HepG2 (cell line): ENCODE measurements around the gene SMIM45.
A peak's percentile ranks its signal among the peaks of the same experiment; 100 is the strongest.

Experiments
- ATAC-seq: fragments of 200-7000 bp; cut with Tn5 transposase; 3 replicates; pipeline ENCODE4 v1.9.1; 2020; ENCODE audit warnings: mild to moderate bottlenecking, moderate library complexity
- BruUV-seq: library from RNA; stranded (reverse); fragments of 400-500 nt; replicated peaks from 2 replicates; lab custom pipeline; 2021; lab: Mats Ljungman, UMichigan
- CTCF ChIA-PET: fragments of 300-600 bp; formaldehyde crosslinking; extraction: SDS; loops from one replicate; lab custom pipeline; 2021; ENCODE audit warnings: low total read pairs, inconsistent platforms, low intra/inter-chr PET ratio; lab: Yijun Ruan, JAX
- POLR2A ChIA-PET: fragments of 350-600 bp; sonication (Branson Sonifier 250); formaldehyde crosslinking; loops from one replicate; lab custom pipeline; 2020; ENCODE audit warnings: antibody characterized with exemption, inconsistent platforms; lab: Yijun Ruan, JAX
- DNase-seq: peaks from one replicate; pipeline ENCODE4 v3.0.0-alpha.2; 2015; ENCODE audit warnings: low spot score
- FAIRE-seq: peaks from 3 replicates; lab custom pipeline; 2011; peaks lifted over from hg19 to GRCh38; lab: Jason Lieb, UNC
- H2AFZ ChIP-seq: one replicate; pipeline ENCODE4 v1.6.1; 2011; ENCODE audit warnings: low read length, inconsistent platforms
- H3K27ac ChIP-seq: fragments of 300-600 bp; 3 replicates; pipeline ENCODE4 v1.8.0; 2011; ENCODE audit warnings: mixed run types, mild to moderate bottlenecking, mixed read lengths, low read length, inconsistent platforms; ENCODE audit not compliant: insufficient read depth; ENCODE audit errors: extremely low read length
- H3K27me3 ChIP-seq, 2 experiments: fragments of 200-600 bp in 1 of 2; 2 replicates in 1 of 2; 3 replicates in 1 of 2; pipeline versions ENCODE4 v1.6.0 to v1.8.0; 2011; ENCODE audit warnings: low read length in 2 of 2, mild to moderate bottlenecking in 2 of 2, moderate library complexity in 2 of 2, inconsistent platforms in 1 of 2; ENCODE audit not compliant: insufficient read depth in 2 of 2, control insufficient read depth in 1 of 2
- H3K36me3 ChIP-seq, 2 experiments: fragments of 200-600 bp in 1 of 2; replicated peaks in 1 of 2; 2 replicates in 1 of 2; 3 replicates in 1 of 2; pipeline versions ENCODE4 v1.5.1 to v1.8.0; 2011; ENCODE audit warnings: low read length in 2 of 2, inconsistent platforms in 1 of 2; ENCODE audit not compliant: insufficient read depth in 2 of 2, control insufficient read depth in 1 of 2
- H3K4me1 ChIP-seq: 2 replicates; pipeline ENCODE4 v1.5.1; 2012; ENCODE audit warnings: low read length, inconsistent platforms; ENCODE audit not compliant: insufficient read depth
- H3K4me2 ChIP-seq: 2 replicates; pipeline ENCODE4 v1.6.0; 2011; ENCODE audit warnings: low read depth, low read length, inconsistent platforms
- H3K4me3 ChIP-seq, 3 experiments: fragments of 200-600 bp in 1 of 3; sonication (generic), shearing (Covaris generic) in 1 of 3; replicated peaks in 1 of 3; 2 replicates each; pipeline ENCODE4 v1.5.1; 2011 to 2016; ENCODE audit warnings: low read length in 3 of 3, inconsistent platforms in 2 of 3, low read depth in 2 of 3, mild to moderate bottlenecking in 2 of 3, control low read depth in 1 of 3, mixed read lengths in 1 of 3; ENCODE audit not compliant: insufficient read depth in 1 of 3
- H3K79me2 ChIP-seq: one replicate; pipeline ENCODE4 v1.6.1; 2011; ENCODE audit warnings: low read length, inconsistent platforms; ENCODE audit not compliant: insufficient read depth
- H3K9ac ChIP-seq: 2 replicates; pipeline ENCODE4 v1.6.0; 2011; ENCODE audit warnings: mild to moderate bottlenecking, low read depth, low read length, inconsistent platforms; ENCODE audit not compliant: insufficient read depth
- H3K9me3 ChIP-seq: 2 replicates; pipeline ENCODE4 v1.5.1; 2012; ENCODE audit warnings: mild to moderate bottlenecking, low read length
- H4K20me1 ChIP-seq: 2 replicates; pipeline ENCODE4 v1.6.0; 2011; ENCODE audit warnings: inconsistent platforms, mild to moderate bottlenecking, low read length, moderate library complexity; ENCODE audit not compliant: insufficient read depth
- ATF1 ChIP-seq: IDR thresholded peaks from 2 replicates; pipeline ENCODE4 v1.6.1; 2016; ENCODE audit warnings: mild to moderate bottlenecking, control low read depth
- ATF7 ChIP-seq, 2 experiments: fragments of 450-650 bp in 1 of 2; sonication (generic) in 1 of 2; formaldehyde crosslinking in 1 of 2; IDR thresholded peaks; 2 replicates each; pipeline versions ENCODE4 v1.4.0 to v1.6.1; 2016 to 2020; ENCODE audit warnings: antibody characterized with exemption in 1 of 2, mild to moderate bottlenecking in 1 of 2, missing genetic modification reagents in 1 of 2
- CBX5 ChIP-seq: sonication (generic); formaldehyde crosslinking; IDR thresholded peaks from 2 replicates; pipeline ENCODE4 v1.4.0; 2020; ENCODE audit warnings: missing genetic modification reagents, borderline replicate concordance
- DPF2 ChIP-seq: sonication (generic); formaldehyde crosslinking; IDR thresholded peaks from 2 replicates; pipeline ENCODE4 v1.4.0; 2020; ENCODE audit warnings: mild to moderate bottlenecking, low read depth, missing genetic modification reagents, borderline replicate concordance
- HNRNPLL ChIP-seq: fragments of 200-400 bp; formaldehyde crosslinking; IDR thresholded peaks from 2 replicates; pipeline ENCODE4 v1.6.1; 2017; ENCODE audit warnings: mild to moderate bottlenecking, low read depth, low read length; ENCODE audit not compliant: poor library complexity, severe bottlenecking
- HOXA9 ChIP-seq: sonication (generic); formaldehyde crosslinking; IDR thresholded peaks from 2 replicates; pipeline ENCODE4 v1.8.1; 2022; ENCODE audit warnings: missing genetic modification reagents, mild to moderate bottlenecking, moderate library complexity, borderline replicate concordance
- MTERF4 ChIP-seq: sonication (generic); formaldehyde crosslinking; IDR thresholded peaks from 2 replicates; pipeline ENCODE4 v1.8.0; 2023; ENCODE audit warnings: mild to moderate bottlenecking, missing genetic modification reagents
- RARG ChIP-seq: sonication (generic); formaldehyde crosslinking; IDR thresholded peaks from 2 replicates; pipeline ENCODE4 v1.4.0; 2020; ENCODE audit warnings: low read depth, mild to moderate bottlenecking, missing genetic modification reagents
- SNAPC2 ChIP-seq: sonication (generic); formaldehyde crosslinking; IDR thresholded peaks from 2 replicates; pipeline ENCODE4 v1.8.1; 2022; ENCODE audit warnings: mild to moderate bottlenecking, missing genetic modification reagents
- ZNF232 ChIP-seq: sonication (generic); formaldehyde crosslinking; IDR thresholded peaks from 2 replicates; pipeline ENCODE4 v1.4.0; 2020; ENCODE audit warnings: missing genetic modification reagents, borderline replicate concordance
- ZNF251 ChIP-seq: sonication (generic); formaldehyde crosslinking; IDR thresholded peaks from 2 replicates; pipeline ENCODE4 v1.9.0; 2021; ENCODE audit warnings: mild to moderate bottlenecking, missing genetic modification reagents
- ZNF468 ChIP-seq: sonication (generic); formaldehyde crosslinking; IDR thresholded peaks from 2 replicates; pipeline ENCODE4 v1.8.0; 2022; ENCODE audit warnings: mild to moderate bottlenecking, moderate library complexity, missing genetic modification reagents
- ZNF614 ChIP-seq: IDR thresholded peaks from 2 replicates; pipeline ENCODE4 v1.6.1; 2018; ENCODE audit warnings: missing biosample characterization, missing genetic modification reagents, inconsistent platforms, borderline replicate concordance
- ZNF615 ChIP-seq: sonication (generic); formaldehyde crosslinking; IDR thresholded peaks from 2 replicates; pipeline ENCODE4 v1.5.0; 2020; ENCODE audit warnings: mild to moderate bottlenecking, missing genetic modification reagents, borderline replicate concordance
- ZNF644 ChIP-seq: IDR thresholded peaks from 2 replicates; pipeline ENCODE4 v1.6.1; 2016; ENCODE audit warnings: low read depth
- WGBS: methylation state at CpG from one replicate; pipeline ENCODE4 v1.1.6; 2017; ENCODE audit warnings: low lambda C conversion rate; 5-methylcytosine and 5-hydroxymethylcytosine counted together
- in situ Hi-C: cut with HindIII; loops from 2 replicates; pipeline ENCODE4 v1.10.0; 2017; ENCODE audit warnings: low pct_unique_long_range_greater_than_20kb; ENCODE audit not compliant: extremely low pct_ligation_motif_present
- intact Hi-C: fragments of 100-400 bp; cut with micrococcal nuclease; formaldehyde crosslinking; loops from one replicate; pipeline ENCODE4 v1.10.0; 2022; ENCODE audit not compliant: unreplicated experiment

The SMIM45 gene

GRCh38 chr22:41974691-41975290, 22.8 kb downstream of the SMIM45 start:
- no peak overlapping the region for H3K4me3 ChIP-seq
- no peaks in the 10 kb centered on the region for H3K79me2 ChIP-seq
- ATAC-seq (no peak), FAIRE-seq (no peak), DNase-seq (no peak)
- no TSS peak for BruUV-seq
- H4K20me1 ChIP-seq: no peaks in the 10 kb centered on the region
- WGBS: 5% methylated on average over 10 of the region's 10 CpGs
- H3K27me3 ChIP-seq: peaks cover 6 to 73% of the 10 kb centered on the region in 2 experiments
- in situ Hi-C loops: loop anchor here (25.0 kb wide), 1 partner anchor 463 kb away; the partner anchor contains the start of gene NFAM1
- no peaks in the 10 kb centered on the region for H3K9me3 ChIP-seq
- intact Hi-C loops: no loop called here
- no peak overlapping the region for H3K4me2 ChIP-seq
- POLR2A ChIA-PET: interaction anchor here (0.6 kb wide), 1 partner anchor 116 kb away, joined by 3 read pairs; the partner anchor contains the start of gene NDUFA6
- CTCF ChIA-PET: no interaction called here
- no peaks in the 10 kb centered on the region for H3K36me3 ChIP-seq
- no peak overlapping the region for H2AFZ ChIP-seq
- 0 out of 2 replicates have a peak, but pooled peaks cover 5% of the 10 kb centered on the region for H3K4me1 ChIP-seq
- H3K9ac ChIP-seq: no peak overlapping the region
- no peak overlapping the region for H3K27ac ChIP-seq
- peak; percentile 28; the same call in 1 of the 2 replicates for TF ChIP-seq ATF7 (IDR thresholded peaks at IDR 0.05)
- no peak for TF ChIP-seq ATF7 (CRISPR knock-in tag; IDR thresholded peaks at IDR 0.05)
- TF ChIP-seq ZNF232 (CRISPR knock-in tag): no peak

GRCh38 chr22:41975299-41976069, 23.5 kb downstream of the SMIM45 start:
- no peak overlapping the region for H3K27ac ChIP-seq
- POLR2A ChIA-PET: interaction anchor here (0.6 kb wide), 1 partner anchor 115 kb away, joined by 3 read pairs; the partner anchor contains the start of gene NDUFA6
- H4K20me1 ChIP-seq: no peaks in the 10 kb centered on the region
- in situ Hi-C loops: no loop called here
- WGBS: 26% methylated on average over 12 of the region's 12 CpGs
- intact Hi-C loops: no loop called here
- ATAC-seq (no peak), FAIRE-seq (no peak), DNase-seq (no peak)
- H3K79me2 ChIP-seq: no peaks in the 10 kb centered on the region
- no peak overlapping the region for H3K4me2 ChIP-seq
- TF ChIP-seq HOXA9 (no peak), SNAPC2 (CRISPR knock-in tag) (no peak), DPF2 (no peak), ZNF644 (CRISPR knock-in tag) (no peak), MTERF4 (CRISPR knock-in tag) (no peak), ATF1 (CRISPR knock-in tag) (no peak), ZNF468 (CRISPR knock-in tag) (no peak), ZNF251 (CRISPR knock-in tag) (no peak), ZNF615 (CRISPR knock-in tag) (no peak), CBX5 (CRISPR knock-in tag) (no peak), RARG (CRISPR knock-in tag) (no peak), ZNF614 (CRISPR knock-in tag) (no peak), HNRNPLL (no peak)
- peaks cover 4 to 70% of the 10 kb centered on the region in 2 experiments for H3K27me3 ChIP-seq
- no TSS peak for BruUV-seq
- no peak overlapping the region for H3K9ac ChIP-seq
- H3K36me3 ChIP-seq: no peaks in the 10 kb centered on the region
- no peak overlapping the region for H3K4me3 ChIP-seq
- CTCF ChIA-PET: no interaction called here
- 0 out of 2 replicates have a peak, but pooled peaks cover 5% of the 10 kb centered on the region for H3K4me1 ChIP-seq
- H3K9me3 ChIP-seq: no peaks in the 10 kb centered on the region
- H2AFZ ChIP-seq: no peak overlapping the region
